Uterus (tissue), 2 donors: Measurements from ENCODE around the gene TEAD4.

Source experiments
- POLR2A ChIP-seq, 2 donors: fragments of 450-650 bp; IDR thresholded peaks; one replicate each; pipeline ENCODE4 v1.6.1; 2016; ENCODE audit warnings: antibody characterized with exemption in 2 of 2, mild to moderate bottlenecking in 1 of 2, moderate library complexity in 1 of 2
- TF ChIP-seq, protein P1 (sequence below), 4 experiments: fragments of 200-600 bp in 2 of 4; fragments of 450-650 bp in 2 of 4; sonication (generic) in 2 of 4; IDR thresholded peaks; one replicate each; pipeline ENCODE4 v1.5.1; 2016 to 2019; ENCODE audit warnings: antibody characterized with exemption in 4 of 4, mild to moderate bottlenecking in 2 of 4, moderate library complexity in 1 of 4

DNA sequence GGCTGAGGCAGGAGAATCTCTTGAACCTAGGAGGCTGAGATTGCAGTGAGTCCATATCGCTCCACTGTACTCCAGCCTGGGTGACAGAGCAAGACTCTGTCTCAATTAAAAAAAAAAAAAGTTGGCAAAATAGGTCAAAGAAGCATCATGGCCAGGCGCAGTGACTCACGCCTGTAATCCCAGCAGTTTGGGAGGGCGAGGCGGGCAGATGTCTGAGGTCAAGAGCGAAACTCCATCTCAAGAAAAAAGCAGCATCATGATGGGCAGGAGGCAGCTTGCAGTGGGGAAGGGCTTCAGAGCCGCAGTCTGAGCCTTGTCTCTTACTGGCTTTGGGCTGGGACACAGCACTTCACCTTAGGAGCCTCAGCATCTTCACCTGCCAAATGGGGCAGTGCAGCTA, 21.4 kb downstream of the TEAD4 start:
- TF ChIP-seq, protein P1, sequence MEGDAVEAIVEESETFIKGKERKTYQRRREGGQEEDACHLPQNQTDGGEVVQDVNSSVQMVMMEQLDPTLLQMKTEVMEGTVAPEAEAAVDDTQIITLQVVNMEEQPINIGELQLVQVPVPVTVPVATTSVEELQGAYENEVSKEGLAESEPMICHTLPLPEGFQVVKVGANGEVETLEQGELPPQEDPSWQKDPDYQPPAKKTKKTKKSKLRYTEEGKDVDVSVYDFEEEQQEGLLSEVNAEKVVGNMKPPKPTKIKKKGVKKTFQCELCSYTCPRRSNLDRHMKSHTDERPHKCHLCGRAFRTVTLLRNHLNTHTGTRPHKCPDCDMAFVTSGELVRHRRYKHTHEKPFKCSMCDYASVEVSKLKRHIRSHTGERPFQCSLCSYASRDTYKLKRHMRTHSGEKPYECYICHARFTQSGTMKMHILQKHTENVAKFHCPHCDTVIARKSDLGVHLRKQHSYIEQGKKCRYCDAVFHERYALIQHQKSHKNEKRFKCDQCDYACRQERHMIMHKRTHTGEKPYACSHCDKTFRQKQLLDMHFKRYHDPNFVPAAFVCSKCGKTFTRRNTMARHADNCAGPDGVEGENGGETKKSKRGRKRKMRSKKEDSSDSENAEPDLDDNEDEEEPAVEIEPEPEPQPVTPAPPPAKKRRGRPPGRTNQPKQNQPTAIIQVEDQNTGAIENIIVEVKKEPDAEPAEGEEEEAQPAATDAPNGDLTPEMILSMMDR (IDR thresholded peaks at IDR 0.05): no peak
- no peak for TF ChIP-seq POLR2A (IDR thresholded peaks at IDR 0.05)
